GM18502 (cell line): ENCODE results near the gene ELANE.
"Not testable (repeated sequence)": the region's sequence is repeated elsewhere in the genome, so short reads cannot be mapped to it uniquely, and the experiment has no call there.

ENCODE experiments used
- ATAC-seq: cut with Tn5 transposase; IDR thresholded peaks from one replicate; pipeline ENCODE4 v1.9.1; 2021; ENCODE audit warnings: mild to moderate bottlenecking; ENCODE audit not compliant: unreplicated experiment, poor library complexity

The ELANE gene

DNA sequence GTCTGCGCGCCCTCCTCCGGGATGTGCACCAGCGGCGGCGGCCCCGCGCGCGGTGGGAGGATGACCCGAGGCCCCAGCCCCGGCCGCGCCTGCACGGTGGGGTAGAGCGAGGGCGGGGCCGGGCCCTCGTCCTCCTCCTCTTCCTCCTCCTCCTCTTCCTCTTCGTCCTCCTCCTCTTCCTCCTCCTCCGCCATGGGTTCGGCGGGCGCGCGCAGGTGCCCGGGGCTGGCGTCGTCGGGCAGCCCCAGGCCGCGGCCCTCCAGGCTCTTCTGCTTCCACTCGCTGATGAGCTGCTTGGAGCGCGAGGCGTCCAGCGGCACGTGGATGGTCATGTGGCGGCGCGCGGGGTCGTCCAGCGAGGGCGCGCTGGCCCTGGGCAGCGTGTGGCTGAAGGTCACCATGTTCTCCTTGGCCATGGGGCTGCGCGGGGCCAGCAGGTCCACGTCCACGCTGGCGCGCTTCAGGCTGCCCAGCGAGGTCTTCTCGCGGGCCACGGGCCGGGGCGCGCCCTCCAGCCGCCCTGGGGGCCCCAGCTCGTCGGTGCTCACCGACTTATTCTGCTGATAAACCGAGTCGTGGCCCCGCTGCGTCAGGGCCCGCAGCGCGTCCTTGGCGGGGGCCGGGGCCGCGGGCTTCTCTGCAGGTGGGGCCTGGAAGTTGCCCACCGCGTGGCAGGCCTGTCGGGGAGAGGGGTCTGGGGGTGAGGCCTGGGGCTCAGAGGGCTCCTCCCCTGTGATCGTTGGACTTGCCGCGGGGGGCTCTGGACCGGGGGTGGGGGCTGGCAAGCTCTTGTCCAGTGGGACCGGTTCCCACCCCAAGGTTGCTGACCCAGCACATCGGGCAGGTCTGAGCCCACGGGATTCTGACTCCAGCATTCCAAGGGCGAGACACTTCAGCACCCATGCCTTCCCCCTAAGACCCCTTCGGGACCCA, 38.6 kb upstream of the ELANE start:
- ATAC-seq = no peak

DNA sequence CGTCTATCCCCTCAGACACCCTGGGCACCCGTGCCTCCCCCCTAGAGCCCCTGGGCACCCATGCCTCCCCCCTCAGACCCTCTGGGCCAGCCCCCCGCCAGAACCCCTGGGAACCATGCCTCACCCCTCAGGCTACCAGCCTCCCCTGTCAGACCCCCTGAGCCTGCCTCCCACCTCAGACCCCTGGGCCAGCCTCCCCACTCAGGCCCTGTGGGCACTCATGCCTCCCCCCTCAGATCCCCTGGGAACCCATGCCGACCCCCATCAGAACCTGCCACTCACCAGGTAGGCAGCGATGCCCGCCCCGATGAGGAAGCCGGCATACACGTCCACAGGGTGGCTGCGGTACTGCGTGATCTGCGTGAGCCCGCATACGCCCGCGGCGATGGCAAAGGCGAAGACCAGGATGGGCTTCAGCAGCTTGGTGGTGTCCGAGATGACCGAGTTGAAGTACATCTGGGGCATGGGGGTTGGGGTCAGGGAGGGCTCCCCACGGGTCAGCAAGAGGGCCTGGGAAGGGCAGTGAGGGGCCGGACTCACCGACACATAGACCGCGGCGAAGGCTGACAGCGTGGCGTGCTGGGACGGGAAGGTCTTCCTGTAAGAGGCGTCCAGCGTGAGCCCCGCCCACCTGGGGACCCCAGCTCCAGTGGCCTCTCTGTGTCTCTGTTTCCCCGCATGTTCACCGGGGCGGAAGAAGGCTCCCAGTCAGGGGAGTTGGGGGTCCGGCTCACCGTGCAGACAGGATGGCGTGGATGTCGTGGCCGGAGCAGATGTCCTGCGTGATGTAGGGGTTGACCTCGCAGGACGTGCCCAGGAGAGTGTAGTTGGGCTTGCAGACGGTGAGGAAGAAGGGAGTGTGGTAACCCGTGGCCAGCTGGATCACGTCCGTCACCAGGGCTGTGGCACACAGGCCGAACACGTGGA, 37.7 kb upstream of the ELANE start:
- no peak for ATAC-seq

DNA sequence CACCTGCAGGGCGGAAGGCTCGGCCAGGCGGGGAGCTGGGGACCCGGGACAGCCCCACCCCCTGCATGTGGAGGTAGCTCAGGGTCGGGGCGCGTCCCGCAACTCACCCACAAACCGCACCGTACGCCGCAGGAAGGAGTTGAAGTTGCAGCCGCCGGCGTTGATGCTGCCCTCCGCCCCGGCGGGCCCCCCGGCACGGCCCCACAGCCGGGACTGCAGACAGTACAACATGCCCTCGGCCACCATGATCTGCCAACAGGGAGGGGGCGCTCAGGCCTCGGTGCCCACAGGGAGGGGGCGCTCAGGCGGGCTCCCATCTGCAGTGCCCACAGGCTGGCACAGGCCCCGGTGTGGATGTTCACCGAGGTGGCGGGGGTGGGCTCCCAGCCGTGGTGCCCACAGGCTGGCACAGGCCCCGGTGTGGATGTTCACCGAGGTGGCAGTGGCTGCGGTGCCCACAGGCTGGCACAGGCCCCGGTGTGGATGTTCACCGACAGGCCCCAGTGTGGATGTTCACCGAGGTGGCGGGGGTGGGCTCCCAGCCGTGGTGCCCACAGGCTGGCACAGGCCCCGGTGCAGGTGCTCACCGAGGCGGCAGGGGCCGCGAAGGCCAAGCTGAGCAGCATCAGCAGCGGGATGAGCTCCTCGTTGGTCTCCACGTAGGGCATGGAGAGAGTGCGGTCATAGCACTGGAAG, 36.9 kb upstream of the ELANE start:
- no peak for ATAC-seq

DNA sequence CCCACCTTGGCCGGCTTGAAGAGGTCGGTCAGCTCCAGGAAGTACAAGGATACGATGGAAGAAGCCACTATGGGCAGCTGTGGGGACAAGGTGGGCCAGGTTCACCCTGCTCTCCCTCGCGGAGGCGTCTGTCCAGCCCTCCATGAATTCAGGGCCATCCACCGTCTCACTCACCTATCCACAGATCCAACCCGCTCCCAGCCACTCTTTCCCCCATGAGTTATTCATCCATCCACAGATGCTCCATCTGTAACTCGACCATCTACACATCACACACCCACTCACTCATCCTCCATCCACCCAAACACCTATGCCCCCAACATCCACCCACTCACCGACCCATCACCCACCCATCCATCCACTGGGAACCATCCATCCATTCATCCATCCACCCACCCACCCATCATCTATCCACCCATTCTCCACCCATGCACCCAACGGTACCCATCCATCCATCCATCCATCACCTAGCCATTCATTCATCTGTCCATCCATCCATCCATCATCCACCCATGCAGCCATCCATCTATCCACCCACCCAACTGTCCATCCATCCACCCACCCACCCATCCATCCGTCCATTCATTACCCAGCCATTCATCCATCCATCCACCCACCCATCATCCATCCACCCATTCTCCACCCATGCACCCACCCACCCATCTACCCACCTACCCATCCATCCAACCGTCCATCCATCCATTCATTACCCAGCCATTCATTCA, 36.2 kb upstream of the ELANE start:
- ATAC-seq = no peak

DNA sequence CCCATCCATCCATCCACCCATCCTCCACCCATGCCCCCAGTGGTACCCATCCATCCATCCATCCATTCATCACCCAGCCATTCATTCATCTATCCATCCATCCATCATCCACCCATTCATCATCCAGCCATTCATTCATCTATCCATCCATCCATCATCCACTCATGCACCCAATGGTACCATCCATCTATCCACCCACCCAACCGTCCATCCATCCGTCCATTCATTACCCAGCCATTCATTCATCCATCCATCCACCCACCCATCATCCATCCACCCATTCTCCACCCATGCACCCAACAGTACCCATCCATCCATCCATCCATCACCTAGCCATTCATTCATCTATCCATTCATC, 35.6 kb upstream of the ELANE start:
- no peak for ATAC-seq

DNA sequence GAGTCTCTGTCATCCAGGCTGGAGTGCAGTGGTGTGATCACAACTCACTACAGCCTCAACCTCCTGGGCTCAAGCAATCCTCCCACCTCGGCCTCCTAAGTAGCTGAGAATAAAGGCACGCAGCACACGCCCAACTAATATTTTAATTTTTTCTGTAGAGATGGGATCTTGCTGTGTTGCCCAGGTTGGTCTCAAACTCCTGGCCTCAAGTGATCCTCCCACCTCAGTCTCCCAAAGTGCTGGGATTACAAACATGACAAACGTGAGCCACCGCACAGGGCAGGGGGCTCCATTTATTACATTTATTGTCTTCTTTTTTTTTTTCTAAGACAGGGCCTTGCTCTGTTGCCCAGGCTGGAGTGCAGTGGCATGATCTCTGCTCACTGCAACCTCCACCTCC, 31.9 kb upstream of the ELANE start:
- not testable (repeated sequence) for ATAC-seq

DNA sequence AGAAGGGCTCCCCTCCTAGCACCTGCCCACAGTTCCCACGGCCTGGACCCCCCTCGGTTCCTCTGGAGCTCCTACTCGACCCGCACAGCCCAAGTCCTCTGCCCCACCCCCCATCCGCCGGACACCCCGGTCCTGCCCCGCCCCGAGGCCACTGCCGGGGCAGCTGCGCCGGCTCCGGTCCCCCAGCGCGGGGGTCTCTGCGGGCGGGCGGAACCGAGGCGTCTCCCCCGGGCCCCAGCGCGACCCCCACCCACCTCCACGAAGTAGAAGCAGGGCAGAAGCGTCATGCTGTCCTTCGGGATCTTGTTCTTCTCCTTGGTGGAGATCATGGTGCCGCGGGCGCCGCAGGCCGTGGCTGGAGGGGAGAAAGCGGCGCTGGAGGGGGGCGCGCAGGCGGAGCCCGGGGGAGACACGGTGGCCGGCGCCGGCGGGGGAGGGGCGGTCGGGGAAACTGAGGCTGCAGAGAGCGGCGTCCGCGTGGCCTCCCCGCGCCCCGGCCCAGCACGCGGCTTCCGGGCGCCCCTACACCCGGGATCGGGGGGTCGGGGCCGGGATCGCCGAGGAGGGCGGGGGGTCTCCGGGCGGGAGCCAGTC, 30.8 kb upstream of the ELANE start:
- ATAC-seq = no peak

DNA sequence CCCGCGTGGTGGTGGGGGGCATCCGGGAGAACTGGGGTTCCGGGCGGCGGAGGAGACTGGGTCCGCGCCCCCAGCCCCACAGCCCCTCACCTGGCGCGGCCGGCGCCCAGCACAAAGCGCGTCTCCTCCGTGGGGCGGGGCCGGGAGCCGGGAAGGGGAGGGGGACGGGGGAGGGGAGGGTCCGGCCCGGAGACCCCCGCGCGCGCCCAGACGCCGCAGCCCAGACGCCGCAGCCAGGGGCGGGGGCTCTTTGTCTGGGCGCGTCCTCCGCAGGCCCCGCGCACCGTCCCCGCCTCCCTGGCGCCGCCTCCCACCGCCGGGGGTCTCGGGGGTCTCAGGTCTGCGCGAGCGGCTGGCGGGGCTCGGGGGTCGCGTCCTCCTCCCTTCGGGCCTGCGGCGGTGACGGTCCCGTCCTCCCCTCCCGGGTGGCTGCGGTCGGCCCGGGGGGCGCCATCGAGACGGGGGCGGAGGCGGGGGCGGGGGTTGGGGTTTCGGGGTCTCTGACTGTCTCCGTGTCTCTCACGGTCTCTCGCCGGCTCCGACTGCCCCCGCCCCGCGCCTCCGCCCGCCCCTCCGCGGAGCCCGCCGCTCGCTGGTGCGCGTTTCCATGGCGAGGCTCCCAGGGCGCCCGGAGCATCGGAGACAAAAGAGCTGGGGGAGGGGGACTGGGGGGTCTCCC, 30.1 kb upstream of the ELANE start, which contains the start of gene PLPPR3:
Gene PLPPR3 (minus strand): TSS at position 131 of the 679 bp plus-strand sequence. CDS start 396 bp downstream, outside the sequence.
- ATAC-seq = no peak

DNA sequence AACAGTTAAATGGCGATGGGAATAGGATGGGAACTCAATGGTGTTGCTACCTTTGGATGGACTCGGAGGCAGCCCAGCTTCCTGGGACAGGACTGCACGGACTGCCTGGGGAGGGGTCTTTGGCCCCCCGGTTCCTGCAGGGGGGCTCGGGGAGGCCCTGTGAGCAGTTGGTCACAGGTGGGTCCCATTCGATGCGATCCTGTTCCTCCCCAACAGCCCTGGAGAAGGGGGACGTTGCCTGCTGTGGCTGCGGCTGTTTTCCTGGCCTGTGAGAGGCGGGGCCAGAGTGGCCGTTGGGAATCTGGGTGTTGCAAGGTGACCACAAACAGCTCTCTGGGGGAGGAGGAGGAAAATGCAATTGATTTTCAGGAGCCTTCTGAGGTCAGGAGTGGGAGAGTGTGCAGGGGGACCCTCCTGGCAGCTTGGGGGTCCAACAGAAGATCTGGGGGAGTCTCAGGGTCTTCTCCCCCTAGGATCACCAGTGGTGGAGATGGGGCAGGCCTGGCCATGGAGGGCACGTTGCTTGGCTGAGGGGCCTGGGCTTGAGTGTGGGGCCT, 28.5 kb upstream of the ELANE start:
- ATAC-seq = no peak

DNA sequence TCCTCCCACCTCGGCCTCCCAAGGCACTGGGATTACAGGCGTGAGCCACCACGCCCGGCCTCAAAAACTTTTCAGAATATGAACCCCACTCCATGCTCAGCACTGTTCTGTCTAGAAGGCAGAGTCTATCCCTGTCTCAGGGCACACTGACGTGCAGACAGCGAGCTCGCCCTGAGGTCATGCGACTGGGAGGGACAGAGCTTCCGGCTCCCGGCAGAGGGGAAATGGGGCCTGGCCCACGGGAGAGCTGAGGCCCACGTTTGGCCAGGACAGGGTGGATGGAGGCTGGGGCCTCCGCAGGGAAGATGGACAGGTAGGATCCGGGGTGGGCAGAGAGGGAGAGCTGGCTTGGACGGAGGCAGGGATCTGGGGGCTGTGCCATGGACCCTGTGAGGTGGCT, 27.2 kb upstream of the ELANE start:
- ATAC-seq = no peak

DNA sequence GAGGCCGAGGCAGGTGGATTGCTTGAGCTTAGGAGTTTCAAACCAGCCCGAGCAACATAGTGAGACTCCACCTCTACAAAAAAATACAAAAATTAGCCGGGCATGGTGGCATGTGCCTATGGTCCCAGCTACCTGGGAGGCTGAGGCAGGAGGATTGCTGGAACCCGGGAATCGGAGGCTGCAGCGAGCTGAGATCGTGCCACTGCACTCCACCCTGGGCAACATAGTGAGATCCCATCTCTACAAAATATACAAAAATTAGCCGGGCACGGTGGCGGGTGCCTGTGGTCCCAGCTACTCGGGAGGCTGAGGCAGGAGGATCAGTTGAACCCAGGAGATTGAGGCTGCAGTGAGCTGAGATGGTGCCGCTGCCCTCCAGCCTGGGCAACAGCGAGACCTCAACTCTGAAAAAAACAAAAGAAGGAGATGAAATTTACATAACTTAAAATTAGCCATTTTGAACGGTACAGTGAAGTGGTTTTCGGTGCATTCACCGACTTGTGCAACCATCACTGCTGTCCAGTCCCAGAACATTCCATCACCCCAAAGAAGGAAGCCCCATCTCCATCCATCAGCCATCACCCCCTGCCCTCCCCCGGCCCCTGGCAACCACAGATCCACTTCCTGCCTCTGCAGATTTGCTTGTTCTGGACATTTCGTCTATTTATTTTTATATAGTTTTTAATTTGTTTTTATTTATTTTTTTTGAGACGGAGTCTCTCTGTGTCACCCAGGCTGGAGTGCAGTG, 26.0 kb upstream of the ELANE start:
- no peak for ATAC-seq

DNA sequence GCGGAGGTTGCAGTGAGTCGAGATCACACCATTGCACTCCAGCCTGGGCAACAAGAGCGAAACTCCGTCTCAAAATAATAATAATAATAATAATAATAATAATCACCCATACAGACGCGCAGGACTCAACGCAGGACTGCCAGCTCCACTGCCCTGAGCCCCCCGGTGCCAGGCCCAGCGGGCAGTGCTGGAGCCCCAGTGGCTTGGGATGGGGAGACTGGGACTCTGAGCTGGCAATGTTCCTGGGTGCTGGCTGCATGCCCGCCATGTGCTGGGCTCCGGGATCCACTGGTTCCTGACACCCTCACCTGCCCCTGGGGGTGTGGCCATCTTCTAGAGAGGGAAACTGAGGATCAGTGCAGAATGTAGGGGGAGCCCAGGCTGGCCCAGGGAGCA, 24.8 kb upstream of the ELANE start:
- no peak for ATAC-seq

DNA sequence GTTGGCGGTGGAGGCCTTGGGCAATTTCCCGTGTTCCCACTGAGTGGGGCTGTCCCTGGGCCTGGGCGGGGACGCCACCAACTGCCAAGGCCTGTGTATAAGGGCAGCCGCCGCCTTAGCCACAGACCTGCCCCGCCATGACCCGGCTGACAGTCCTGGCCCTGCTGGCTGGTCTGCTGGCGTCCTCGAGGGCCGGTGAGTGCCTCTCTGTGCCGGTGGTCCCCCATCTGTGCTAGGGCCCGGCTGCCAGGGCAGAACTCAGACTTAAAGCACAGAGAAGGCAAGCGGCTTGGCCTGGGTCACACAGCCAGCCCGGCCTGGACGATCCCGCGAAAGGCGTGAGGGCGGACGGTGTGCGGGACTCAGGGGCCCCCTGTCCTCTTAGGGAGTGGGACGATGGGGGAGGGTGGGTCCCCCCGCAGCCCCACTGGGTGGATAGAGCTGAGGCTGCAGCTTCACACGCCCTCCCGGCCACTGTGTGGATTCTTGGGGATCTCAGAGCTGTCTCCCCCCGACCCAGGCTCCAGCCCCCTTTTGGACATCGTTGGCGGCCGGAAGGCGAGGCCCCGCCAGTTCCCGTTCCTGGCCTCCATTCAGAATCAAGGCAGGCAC, 24.3 kb upstream of the ELANE start, which contains the start of gene AZU1:
Gene AZU1 (plus strand): TSS at position 128 of the 612 bp plus-strand sequence. CDS start 10 bp downstream, at position 138.
- no peak for ATAC-seq

DNA sequence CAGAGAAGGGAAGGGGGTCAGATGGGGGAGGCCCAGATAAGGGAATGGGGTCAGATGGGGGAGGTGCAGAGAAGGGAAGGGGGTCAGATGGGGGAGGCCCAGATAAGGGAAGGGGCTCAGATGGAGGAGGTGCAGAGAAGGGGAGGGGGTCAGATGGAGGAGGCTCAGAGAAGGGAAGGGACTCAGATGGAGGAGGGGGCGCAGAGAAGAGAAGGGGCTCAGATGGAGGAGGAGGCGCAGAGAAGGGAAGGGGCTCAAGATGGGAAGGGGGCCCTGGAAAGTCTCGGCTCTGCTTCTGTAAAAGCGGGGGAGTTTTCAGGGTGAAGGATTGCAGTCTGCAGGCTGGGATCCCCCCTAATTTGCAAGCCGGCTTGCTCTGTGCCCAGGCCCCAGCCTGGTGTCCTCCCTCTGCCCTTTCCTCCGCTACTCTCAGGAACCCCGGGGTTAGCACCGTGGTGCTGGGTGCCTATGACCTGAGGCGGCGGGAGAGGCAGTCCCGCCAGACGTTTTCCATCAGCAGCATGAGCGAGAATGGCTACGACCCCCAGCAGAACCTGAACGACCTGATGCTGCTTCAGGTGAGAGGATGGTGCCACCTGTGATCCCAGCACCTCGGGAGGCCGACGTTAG, 22.9 kb upstream of the ELANE start:
- ATAC-seq = no peak

DNA sequence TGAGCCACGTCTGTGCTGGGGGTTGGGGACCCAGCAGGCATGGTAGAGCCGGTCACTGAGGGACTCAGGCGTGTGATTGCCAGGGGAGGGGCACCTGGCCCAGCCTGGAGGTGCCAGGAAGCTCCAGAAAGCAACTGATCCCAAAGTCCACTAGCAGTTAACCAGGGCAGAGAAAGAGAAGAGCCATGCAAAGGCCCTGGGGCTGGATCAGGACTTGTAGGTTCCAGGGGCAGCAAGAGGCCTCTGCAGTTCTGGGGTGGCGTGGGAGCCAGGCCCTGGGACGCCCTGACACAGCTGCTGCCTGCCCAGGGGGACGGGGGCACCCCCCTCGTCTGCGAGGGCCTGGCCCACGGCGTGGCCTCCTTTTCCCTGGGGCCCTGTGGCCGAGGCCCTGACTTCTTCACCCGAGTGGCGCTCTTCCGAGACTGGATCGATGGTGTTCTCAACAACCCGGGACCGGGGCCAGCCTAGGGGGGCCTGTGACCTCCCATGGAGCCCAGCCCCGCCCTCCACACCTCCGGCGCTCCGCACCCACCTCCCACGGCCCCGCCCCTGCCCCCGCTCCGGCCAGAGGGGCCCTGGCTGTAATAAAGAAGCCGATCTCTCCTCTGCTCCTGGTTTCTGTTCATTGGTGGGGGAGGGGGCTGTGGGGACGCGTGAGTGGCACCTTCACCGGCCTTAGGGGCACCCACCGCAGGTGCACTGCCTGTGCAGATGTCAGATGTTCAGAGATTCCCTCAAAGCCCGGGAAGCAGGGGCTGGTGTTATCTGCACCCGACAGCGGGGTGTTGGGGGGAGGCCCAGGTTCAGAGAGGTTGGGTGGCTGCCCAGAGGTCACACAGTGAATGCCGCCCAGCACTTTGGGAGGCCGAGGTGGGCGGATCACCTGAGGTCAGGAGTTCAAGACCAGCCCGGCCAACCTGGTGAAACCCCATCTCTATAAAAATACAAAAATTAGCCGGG, 20.4 kb upstream of the ELANE start:
- ATAC-seq = no peak

DNA sequence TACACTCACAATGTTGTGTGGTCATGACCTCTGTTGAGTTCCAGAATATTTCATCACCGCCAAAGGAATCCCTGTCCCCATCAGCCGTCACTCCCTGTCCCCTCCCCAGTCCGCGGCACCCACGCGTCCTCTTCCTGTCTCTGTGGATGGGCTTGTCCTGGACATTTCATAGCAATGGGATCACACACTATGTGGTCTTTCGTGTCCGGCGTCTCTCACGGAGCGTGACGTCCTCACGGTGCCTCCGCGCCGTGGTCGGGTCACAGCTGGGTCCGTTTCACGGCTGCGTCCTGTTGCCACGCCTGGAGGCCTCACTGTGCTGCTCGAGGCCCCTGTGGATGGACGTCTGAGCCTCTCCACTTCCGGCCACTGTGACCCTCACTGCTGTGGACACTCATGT, 17.9 kb upstream of the ELANE start:
- no peak for ATAC-seq
